ENCODE results near the gene SYNE2.

- TF ChIP-seq, protein P1, sequence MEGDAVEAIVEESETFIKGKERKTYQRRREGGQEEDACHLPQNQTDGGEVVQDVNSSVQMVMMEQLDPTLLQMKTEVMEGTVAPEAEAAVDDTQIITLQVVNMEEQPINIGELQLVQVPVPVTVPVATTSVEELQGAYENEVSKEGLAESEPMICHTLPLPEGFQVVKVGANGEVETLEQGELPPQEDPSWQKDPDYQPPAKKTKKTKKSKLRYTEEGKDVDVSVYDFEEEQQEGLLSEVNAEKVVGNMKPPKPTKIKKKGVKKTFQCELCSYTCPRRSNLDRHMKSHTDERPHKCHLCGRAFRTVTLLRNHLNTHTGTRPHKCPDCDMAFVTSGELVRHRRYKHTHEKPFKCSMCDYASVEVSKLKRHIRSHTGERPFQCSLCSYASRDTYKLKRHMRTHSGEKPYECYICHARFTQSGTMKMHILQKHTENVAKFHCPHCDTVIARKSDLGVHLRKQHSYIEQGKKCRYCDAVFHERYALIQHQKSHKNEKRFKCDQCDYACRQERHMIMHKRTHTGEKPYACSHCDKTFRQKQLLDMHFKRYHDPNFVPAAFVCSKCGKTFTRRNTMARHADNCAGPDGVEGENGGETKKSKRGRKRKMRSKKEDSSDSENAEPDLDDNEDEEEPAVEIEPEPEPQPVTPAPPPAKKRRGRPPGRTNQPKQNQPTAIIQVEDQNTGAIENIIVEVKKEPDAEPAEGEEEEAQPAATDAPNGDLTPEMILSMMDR (IDR thresholded peaks at IDR 0.05), result no peak
- TF ChIP-seq POLR2A (IDR thresholded peaks at IDR 0.05), result no peak
Observed at GRCh38 chr14:64229489-64229888, 376.7 kb downstream of the SYNE2 start.

All from vagina (tissue), 2 donors.